Vagina (tissue), 2 donors: ENCODE results near the gene CNTD1. TPM values are rescaled to one million over a fixed set of nuclear protein-coding genes. Genes with fewer than 3 reads are reported as not detected.
"Not testable (repeated sequence)": the region's sequence is repeated elsewhere in the genome, so short reads cannot be mapped to it uniquely, and the experiment has no call there.

Source experiments
- DNase-seq, 2 donors: peaks; one replicate each; pipeline ENCODE4 v3.0.0-alpha.2; 2017; ENCODE audit errors: extremely low spot score in 2 of 2
- H3K27ac ChIP-seq: fragments of 200-600 bp; sonication (generic); one replicate; pipeline ENCODE4 v1.5.1; 2019
- H3K27me3 ChIP-seq: fragments of 200-600 bp; sonication (generic); one replicate; pipeline ENCODE4 v1.5.1; 2019
- H3K36me3 ChIP-seq, 2 donors: fragments of 200-600 bp; sonication (generic); one replicate each; pipeline ENCODE4 v1.5.1; 2017 to 2019
- H3K4me1 ChIP-seq: fragments of 200-600 bp; sonication (generic); one replicate; pipeline ENCODE4 v1.5.1; 2019
- H3K4me3 ChIP-seq, 2 donors: fragments of 200-600 bp; sonication (generic); 1 replicate in 1 of 2; 2 replicates in 1 of 2; pipeline ENCODE4 v1.5.1; 2016 to 2019
- H3K9me3 ChIP-seq: fragments of 200-600 bp; sonication (generic); one replicate; pipeline ENCODE4 v1.5.1; 2019
- POLR2A ChIP-seq, 2 donors: fragments of 450-650 bp; IDR thresholded peaks; one replicate each; pipeline ENCODE4 v1.6.1; 2017; ENCODE audit warnings: antibody characterized with exemption in 2 of 2, mild to moderate bottlenecking in 2 of 2, moderate library complexity in 2 of 2
- POLR2AphosphoS5 ChIP-seq, 2 donors: sonication (generic); formaldehyde crosslinking; IDR thresholded peaks; one replicate each; pipeline ENCODE4 v1.9.0; 2017; ENCODE audit warnings: antibody characterized with exemption in 2 of 2, mild to moderate bottlenecking in 2 of 2, low read depth in 1 of 2; ENCODE audit not compliant: insufficient read depth in 1 of 2
- intact Hi-C: fragments of 100-400 bp; cut with DNase I; formaldehyde crosslinking; loops from one replicate; pipeline ENCODE4 v1.15.1; 2023
- total RNA-seq: library from RNA; depleted of rRNA; stranded (reverse); fragments of >200 nt; gene quantifications from one replicate; pipeline ENCODE4 v1.2.3, GENCODE V29; 2016
- TF ChIP-seq, protein P1 (sequence below), 3 experiments: fragments of 450-650 bp in 2 of 3; fragments of 200-600 bp in 1 of 3; sonication (generic) in 1 of 3; IDR thresholded peaks; one replicate each; pipeline ENCODE4 v1.5.1; 2017 to 2019; ENCODE audit warnings: antibody characterized with exemption in 3 of 3, mild to moderate bottlenecking in 2 of 3, moderate library complexity in 2 of 3

The CNTD1 gene
- total RNA-seq, 1 donor from 2014 or later, result not detected

- H3K9me3 ChIP-seq, result no peaks in the 10 kb centered on the region
- H3K27ac ChIP-seq, result no peak overlapping the region
- no peaks in the 10 kb centered on the region for H3K36me3 ChIP-seq
- intact Hi-C loops, result loop anchor here (10.0 kb wide), 2 partner anchors 57 to 193 kb away; partner anchors contain the start of genes BECN1 and PSMC3IP
- DNase-seq, result no peak
- H3K27me3 ChIP-seq, result no peaks in the 10 kb centered on the region
- no peak overlapping the region for H3K4me3 ChIP-seq
- peaks cover 2% of the 10 kb centered on the region for H3K4me1 ChIP-seq
- TF ChIP-seq, protein P1, sequence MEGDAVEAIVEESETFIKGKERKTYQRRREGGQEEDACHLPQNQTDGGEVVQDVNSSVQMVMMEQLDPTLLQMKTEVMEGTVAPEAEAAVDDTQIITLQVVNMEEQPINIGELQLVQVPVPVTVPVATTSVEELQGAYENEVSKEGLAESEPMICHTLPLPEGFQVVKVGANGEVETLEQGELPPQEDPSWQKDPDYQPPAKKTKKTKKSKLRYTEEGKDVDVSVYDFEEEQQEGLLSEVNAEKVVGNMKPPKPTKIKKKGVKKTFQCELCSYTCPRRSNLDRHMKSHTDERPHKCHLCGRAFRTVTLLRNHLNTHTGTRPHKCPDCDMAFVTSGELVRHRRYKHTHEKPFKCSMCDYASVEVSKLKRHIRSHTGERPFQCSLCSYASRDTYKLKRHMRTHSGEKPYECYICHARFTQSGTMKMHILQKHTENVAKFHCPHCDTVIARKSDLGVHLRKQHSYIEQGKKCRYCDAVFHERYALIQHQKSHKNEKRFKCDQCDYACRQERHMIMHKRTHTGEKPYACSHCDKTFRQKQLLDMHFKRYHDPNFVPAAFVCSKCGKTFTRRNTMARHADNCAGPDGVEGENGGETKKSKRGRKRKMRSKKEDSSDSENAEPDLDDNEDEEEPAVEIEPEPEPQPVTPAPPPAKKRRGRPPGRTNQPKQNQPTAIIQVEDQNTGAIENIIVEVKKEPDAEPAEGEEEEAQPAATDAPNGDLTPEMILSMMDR (IDR thresholded peaks at IDR 0.05), result no peak
- TF ChIP-seq POLR2AphosphoS5 (IDR thresholded peaks at IDR 0.05; ENCODE audit: insufficient read depth in 1 of 2, low read depth in 1 of 2), result no peak
- no peak for TF ChIP-seq POLR2A (IDR thresholded peaks at IDR 0.05)
Measured at GRCh38 chr17:42767512-42767911, 31.1 kb upstream of the CNTD1 start.

GRCh38 chr17:42768006-42768405 is 30.7 kb upstream of the CNTD1 start:
- not testable (repeated sequence) for H3K4me1 ChIP-seq, H3K4me3 ChIP-seq, H3K9me3 ChIP-seq, H3K36me3 ChIP-seq, H3K27ac ChIP-seq, H3K27me3 ChIP-seq, DNase-seq
- intact Hi-C loops, result loop anchor here (10.0 kb wide), 2 partner anchors 57 to 193 kb away; partner anchors contain the start of genes BECN1 and PSMC3IP

- H3K27me3 ChIP-seq, DNase-seq, H3K9me3 ChIP-seq, H3K36me3 ChIP-seq, H3K4me3 ChIP-seq, H3K27ac ChIP-seq: not testable (repeated sequence)
- intact Hi-C loops, result loop anchor here (10.0 kb wide), 2 partner anchors 55 to 195 kb away; partner anchors contain the start of genes BECN1 and PSMC3IP
- H3K4me1 ChIP-seq, result peaks cover 16% of the 10 kb centered on the region
Measured at GRCh38 chr17:42769964-42770363, 28.7 kb upstream of the CNTD1 start.

DNA sequence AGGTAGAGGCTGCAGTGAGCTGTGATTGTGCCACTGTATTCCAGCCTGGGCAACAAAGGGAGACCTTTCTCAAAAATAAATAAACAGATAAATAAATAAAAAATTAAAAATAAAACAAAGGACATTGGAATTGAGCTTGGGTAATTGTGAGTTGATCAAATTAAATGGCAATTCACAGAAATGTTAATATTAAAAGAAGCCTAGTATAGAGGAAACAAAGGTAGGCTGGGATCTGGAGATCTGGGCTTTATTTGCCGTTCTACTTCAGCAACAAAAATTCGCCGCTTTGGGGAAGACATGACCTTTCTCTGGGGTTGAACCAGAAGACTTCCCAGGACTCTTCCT is 25.7 kb upstream of the CNTD1 start:
- Histone ChIP-seq H3K27me3 (no peaks in the 10 kb centered on the region), H3K4me3 (peak overlapping the region; percentile 75 to 78), H3K27ac (peak overlapping the region; percentile 85), H3K36me3 (peaks cover 0 to 20% of the 10 kb centered on the region in 2 donors), H3K9me3 (no peaks in the 10 kb centered on the region), H3K4me1 (peaks cover 16% of the 10 kb centered on the region)
- intact Hi-C loops, result no loop called here
- DNase-seq, result no peak
- TF ChIP-seq, protein P1 (IDR thresholded peaks at IDR 0.05), result no peak
- TF ChIP-seq POLR2A (IDR thresholded peaks at IDR 0.05) (no peak), POLR2AphosphoS5 (IDR thresholded peaks at IDR 0.05; ENCODE audit: insufficient read depth in 1 of 2, low read depth in 1 of 2) (no peak)

DNA sequence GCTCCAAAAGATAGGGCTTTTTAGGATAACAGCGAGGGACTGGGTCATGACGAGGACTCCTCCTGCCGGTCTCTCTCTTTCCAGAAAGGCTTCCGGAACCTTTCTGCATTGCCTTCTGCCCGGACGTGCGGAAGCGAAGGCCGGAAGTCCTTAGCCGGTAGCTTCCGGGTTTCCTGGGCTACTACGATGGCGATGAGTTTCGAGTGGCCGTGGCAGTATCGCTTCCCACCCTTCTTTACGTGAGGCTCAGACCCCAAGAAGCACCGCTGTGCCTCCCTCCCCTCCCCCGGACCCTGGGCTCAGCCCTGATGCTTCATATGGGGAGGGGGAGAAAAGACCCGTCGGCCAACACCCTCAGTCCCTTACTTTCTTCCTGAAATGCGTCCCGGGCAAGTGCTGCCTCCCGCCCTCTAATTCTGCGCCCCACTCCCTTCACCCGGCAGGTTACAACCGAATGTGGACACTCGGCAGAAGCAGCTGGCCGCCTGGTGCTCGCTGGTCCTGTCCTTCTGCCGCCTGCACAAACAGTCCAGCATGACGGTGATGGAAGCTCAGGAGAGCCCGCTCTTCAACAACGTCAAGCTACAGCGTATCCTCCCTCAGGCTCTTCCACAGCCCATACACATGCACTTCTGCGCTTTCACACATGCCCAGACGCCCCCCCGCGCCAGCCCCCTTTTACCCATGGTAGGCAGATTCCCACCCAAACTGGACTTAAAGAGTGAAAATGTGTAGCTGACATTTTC is 25.2 kb upstream of the CNTD1 start, which contains the start of gene VPS25:
VPS25 (plus strand) TSS at position 160 of the 746 bp plus-strand sequence; CDS start at position 187, 27 bp downstream.
- Histone ChIP-seq H3K27me3 (no peaks in the 10 kb centered on the region), H3K4me3 (peak within 1 kb of the TSS; percentile 75 to 78), H3K27ac (peak within 1 kb of the TSS; percentile 85), H3K36me3 (peaks cover 0 to 25% of the 10 kb centered on the region in 2 donors), H3K9me3 (no peaks in the 10 kb centered on the region), H3K4me1 (peaks cover 16% of the 10 kb centered on the region)
- DNase-seq, result peak in 1 of 2 donors; percentile 88
- peak in 1 of 2 donors; percentile 42 for TF ChIP-seq POLR2A (IDR thresholded peaks at IDR 0.05)
- TF ChIP-seq, protein P1 (IDR thresholded peaks at IDR 0.05), result no peak
- TF ChIP-seq POLR2AphosphoS5 (IDR thresholded peaks at IDR 0.05; ENCODE audit: insufficient read depth in 1 of 2, low read depth in 1 of 2), result peak; percentile 85 to 88
- intact Hi-C loops, result no loop called here
